ENCODE results near the gene SYP. TPM values are rescaled to one million over a fixed set of nuclear protein-coding genes. Genes with fewer than 3 reads are reported as not detected.

The SYP gene
- total RNA-seq, 4 donors from 2014 or later, result 1.1 to 7.6 (median 5.0) TPM

DNA sequence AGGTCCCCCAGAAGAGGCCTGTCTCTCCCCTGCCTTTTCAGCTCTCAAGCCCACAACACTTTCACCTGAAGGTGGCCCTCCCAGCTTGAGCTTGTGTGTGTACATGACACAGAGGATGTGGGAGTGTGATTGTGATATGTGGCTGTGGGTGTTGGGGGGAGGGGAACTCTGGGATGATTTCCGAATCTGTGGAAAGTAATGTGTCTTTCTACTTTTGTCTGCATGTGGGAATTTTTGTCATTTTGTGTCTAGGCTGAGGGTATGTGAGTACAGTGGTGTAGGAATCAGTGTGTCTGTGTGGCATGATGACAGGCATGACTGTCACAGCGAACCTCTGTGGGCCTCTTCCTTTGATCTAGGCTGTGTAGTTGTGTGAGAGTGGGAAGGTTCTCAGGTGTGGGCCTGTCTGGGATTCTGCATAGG is 6.4 kb downstream of the SYP start:
- Histone ChIP-seq H3K4me1 (peaks cover 0 to 12% (median 2%) of the 10 kb centered on the region in 4 donors), H3K27ac (no peak overlapping the region), H3K4me3 (no peak overlapping the region), H3K9me3 (no peaks in the 10 kb centered on the region), H3K27me3 (no peaks in the 10 kb centered on the region), H3K36me3 (no peaks in the 10 kb centered on the region)
- in situ Hi-C loops (cut with MboI; ENCODE audit: low pct_ligation_motif_present in 1 of 4, low pct_unique_long_range_greater_than_20kb in 1 of 4, low sequenced_read_pairs in 3 of 4) (no loop called here), intact Hi-C loops (cut with DNase I; ENCODE audit: low total_unique reads) (no loop called here)
- TF ChIP-seq EP300 (IDR thresholded peaks at IDR 0.05; ENCODE audit: low read depth), result no peak
- no peak for TF ChIP-seq POLR2A (IDR thresholded peaks at IDR 0.05)
- TF ChIP-seq, protein P1, sequence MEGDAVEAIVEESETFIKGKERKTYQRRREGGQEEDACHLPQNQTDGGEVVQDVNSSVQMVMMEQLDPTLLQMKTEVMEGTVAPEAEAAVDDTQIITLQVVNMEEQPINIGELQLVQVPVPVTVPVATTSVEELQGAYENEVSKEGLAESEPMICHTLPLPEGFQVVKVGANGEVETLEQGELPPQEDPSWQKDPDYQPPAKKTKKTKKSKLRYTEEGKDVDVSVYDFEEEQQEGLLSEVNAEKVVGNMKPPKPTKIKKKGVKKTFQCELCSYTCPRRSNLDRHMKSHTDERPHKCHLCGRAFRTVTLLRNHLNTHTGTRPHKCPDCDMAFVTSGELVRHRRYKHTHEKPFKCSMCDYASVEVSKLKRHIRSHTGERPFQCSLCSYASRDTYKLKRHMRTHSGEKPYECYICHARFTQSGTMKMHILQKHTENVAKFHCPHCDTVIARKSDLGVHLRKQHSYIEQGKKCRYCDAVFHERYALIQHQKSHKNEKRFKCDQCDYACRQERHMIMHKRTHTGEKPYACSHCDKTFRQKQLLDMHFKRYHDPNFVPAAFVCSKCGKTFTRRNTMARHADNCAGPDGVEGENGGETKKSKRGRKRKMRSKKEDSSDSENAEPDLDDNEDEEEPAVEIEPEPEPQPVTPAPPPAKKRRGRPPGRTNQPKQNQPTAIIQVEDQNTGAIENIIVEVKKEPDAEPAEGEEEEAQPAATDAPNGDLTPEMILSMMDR (IDR thresholded peaks at IDR 0.05), result no peak
- no peak for TF ChIP-seq POLR2AphosphoS5 (IDR thresholded peaks at IDR 0.05)
- 70% methylated on average over 2 of the region's 2 CpGs; no CpG with 5 or more reads in 1 of the 2 donors for WGBS, 2 donors (ENCODE audit: low coverage in 1 of 2)
- DNase-seq, result no peak

DNA sequence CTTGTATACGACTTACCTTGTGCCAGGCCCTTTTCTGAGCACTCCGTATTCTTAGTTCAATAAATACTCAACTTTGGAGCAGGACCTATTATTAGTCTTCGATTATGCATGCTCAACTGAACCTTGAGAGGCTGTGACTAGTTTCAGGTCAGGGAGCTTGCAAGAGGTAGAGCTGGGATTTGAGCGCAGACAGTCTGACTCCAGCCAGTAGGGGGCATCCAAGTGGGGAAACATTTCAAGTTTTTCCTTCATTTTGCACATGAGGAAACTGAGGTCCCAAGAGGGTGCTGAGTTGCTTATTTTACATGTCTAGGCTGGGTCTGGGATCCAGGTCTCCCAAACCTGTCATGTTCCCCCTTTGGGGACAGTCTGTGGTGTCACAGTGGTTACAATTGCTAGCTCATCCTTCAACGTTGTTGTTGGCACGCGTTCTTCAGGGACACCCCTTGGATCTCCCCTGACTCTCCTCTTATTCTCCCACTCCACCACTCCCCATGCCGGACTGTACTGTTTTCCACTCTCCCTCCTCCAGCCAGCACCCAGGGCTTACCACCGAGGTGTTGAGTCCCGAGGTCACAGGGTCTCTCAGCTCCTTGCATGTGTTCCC is 7.2 kb downstream of the SYP start:
- no peak for TF ChIP-seq EP300 (IDR thresholded peaks at IDR 0.05; ENCODE audit: low read depth)
- TF ChIP-seq, protein P1 (IDR thresholded peaks at IDR 0.05), result peak; percentile 41 to 55 (median 50)
- WGBS, 2 donors (ENCODE audit: low coverage in 1 of 2), result 68% methylated on average over 10 of the region's 10 CpGs; no CpG with 5 or more reads in 1 of the 2 donors
- H3K9me3 ChIP-seq, result no peaks in the 10 kb centered on the region
- no peak for DNase-seq
- intact Hi-C loops (cut with DNase I; ENCODE audit: low total_unique reads) (no loop called here), in situ Hi-C loops (cut with MboI; ENCODE audit: low pct_ligation_motif_present in 1 of 4, low pct_unique_long_range_greater_than_20kb in 1 of 4, low sequenced_read_pairs in 3 of 4) (no loop called here)
- H3K27me3 ChIP-seq, result no peaks in the 10 kb centered on the region
- no peaks in the 10 kb centered on the region for H3K36me3 ChIP-seq
- H3K27ac ChIP-seq, result no peak overlapping the region
- H3K4me1 ChIP-seq, result peaks cover 0 to 12% (median 2%) of the 10 kb centered on the region in 4 donors
- no peak overlapping the region for H3K4me3 ChIP-seq

DNA sequence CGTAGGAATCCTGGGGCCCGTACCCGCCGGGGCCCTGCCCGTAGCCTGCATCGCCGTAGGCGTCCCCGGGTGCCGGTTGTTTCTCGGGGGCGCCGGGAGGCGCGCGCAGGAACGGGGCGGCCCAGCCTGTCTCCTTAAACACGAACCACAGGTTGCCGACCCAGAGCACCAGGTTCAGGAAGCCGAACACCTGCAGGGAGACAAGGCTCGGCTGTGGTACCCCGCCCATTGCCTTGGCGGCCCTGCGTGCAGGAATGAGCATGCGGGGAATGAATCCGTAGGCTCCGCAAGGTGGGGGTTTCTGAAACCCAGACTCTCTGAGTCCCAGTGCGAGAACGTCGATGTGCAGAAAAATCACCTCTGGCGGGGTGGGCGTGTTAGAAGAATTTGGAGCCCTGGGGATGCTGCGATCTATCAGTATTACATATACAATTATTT is 8.4 kb downstream of the SYP start:
- intact Hi-C loops (cut with DNase I; ENCODE audit: low total_unique reads), result no loop called here
- Histone ChIP-seq H3K27ac (peak overlapping the region; percentile 92 to 96 (median 95)), H3K36me3 (no peaks in the 10 kb centered on the region), H3K27me3 (no peaks in the 10 kb centered on the region), H3K4me3 (peak overlapping the region; percentile 51 to 78 (median 58)), H3K9me3 (no peaks in the 10 kb centered on the region), H3K4me1 (peaks cover 0 to 12% (median 2%) of the 10 kb centered on the region in 4 donors)
- 2 to 57% methylated on average over 6 to 30 of the region's 34 CpGs for WGBS, 2 donors (ENCODE audit: low coverage in 1 of 2)
- DNase-seq, result no peak
- in situ Hi-C loops (cut with MboI; ENCODE audit: low pct_ligation_motif_present in 1 of 4, low pct_unique_long_range_greater_than_20kb in 1 of 4, low sequenced_read_pairs in 3 of 4), result no loop called here
- TF ChIP-seq, protein P1 (IDR thresholded peaks at IDR 0.05), result no peak
- TF ChIP-seq POLR2A (IDR thresholded peaks at IDR 0.05), result no peak
- no peak for TF ChIP-seq EP300 (IDR thresholded peaks at IDR 0.05; ENCODE audit: low read depth)
- no peak for TF ChIP-seq POLR2AphosphoS5 (IDR thresholded peaks at IDR 0.05)

DNA sequence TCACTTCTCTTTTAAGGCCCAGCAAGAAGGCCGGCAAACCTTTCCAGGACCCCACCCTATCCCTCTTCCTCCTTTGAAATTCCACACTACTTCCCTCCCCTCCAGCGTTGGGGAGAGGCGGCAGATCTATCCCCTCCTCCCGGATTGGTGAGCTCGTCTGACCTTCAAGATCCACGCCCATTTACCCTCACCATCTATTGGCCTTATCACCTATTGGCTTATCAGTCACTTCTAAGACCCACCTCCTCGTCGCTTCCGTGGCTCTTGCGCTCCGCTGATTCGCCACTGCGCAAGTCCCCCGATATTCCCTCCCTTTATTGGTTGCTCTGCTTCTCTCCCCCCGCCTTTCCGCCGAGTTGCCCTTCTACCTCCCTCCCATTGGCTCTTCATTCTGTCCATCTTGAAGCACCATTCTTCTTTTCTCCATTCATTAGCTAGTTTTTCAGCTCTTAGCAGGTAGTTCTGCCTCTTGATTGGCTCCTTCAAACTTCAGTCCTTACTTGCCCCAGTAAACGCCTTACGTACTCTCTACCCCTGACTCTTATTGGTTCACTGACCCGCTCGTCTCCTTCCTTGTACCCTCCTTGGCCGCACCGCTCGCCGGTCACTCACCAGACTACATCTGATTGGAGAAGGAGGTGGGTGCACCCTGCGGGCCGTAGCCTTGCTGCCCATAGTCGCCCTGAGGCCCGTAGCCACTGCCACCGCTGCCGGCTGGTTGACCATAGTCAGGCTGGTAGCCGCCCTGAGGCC is 9.0 kb downstream of the SYP start:
- no peaks in the 10 kb centered on the region for H3K9me3 ChIP-seq
- TF ChIP-seq, protein P1 (IDR thresholded peaks at IDR 0.05), result peak in 1 of 5 experiments; percentile 18
- TF ChIP-seq POLR2A (IDR thresholded peaks at IDR 0.05) (peak; percentile 86), EP300 (IDR thresholded peaks at IDR 0.05; ENCODE audit: low read depth) (no peak), POLR2AphosphoS5 (IDR thresholded peaks at IDR 0.05) (peak; percentile 89 to 93 (median 91))
- intact Hi-C loops (cut with DNase I; ENCODE audit: low total_unique reads), result no loop called here
- 2 to 42% methylated on average over 9 to 31 of the region's 32 CpGs for WGBS, 2 donors (ENCODE audit: low coverage in 1 of 2)
- peak overlapping the region; percentile 51 to 78 (median 58) for H3K4me3 ChIP-seq
- no peaks in the 10 kb centered on the region for H3K27me3 ChIP-seq
- peaks cover 0 to 12% (median 2%) of the 10 kb centered on the region in 4 donors for H3K4me1 ChIP-seq
- H3K27ac ChIP-seq, result peak overlapping the region; percentile 92 to 96 (median 95)
- H3K36me3 ChIP-seq, result no peaks in the 10 kb centered on the region
- peak; percentile 90 for DNase-seq
- in situ Hi-C loops (cut with MboI; ENCODE audit: low pct_ligation_motif_present in 1 of 4, low pct_unique_long_range_greater_than_20kb in 1 of 4, low sequenced_read_pairs in 3 of 4), result no loop called here
